Measurements from ENCODE around the gene RASGRP4. TPM values are rescaled to one million over a fixed set of nuclear protein-coding genes. Genes with fewer than 3 reads are reported as not detected.

The RASGRP4 gene
- total RNA-seq, 1 experiment from 2014 or later = not detected

- no peak overlapping the region for H3K4me3 ChIP-seq
- H4K20me1 ChIP-seq (ENCODE audit: insufficient read depth) = no peaks in the 10 kb centered on the region
- POLR2A ChIA-PET (ENCODE audit: unreplicated experiment) = no interaction called here
- H3K27ac ChIP-seq = no peak overlapping the region
- BruUV-seq (replicated peaks) = no TSS peak
- no peak overlapping the region for H3K4me2 ChIP-seq
- no peaks in the 10 kb centered on the region for H3K36me3 ChIP-seq (ENCODE audit: low read depth)
- intact Hi-C loops (cut with micrococcal nuclease; ENCODE audit: unreplicated experiment) = no loop called here
- H3K79me2 ChIP-seq (ENCODE audit: low read depth) = no peaks in the 10 kb centered on the region
- no peak for DNase-seq
- no peak overlapping the region for H2AFZ ChIP-seq
- H3F3A ChIP-seq (ENCODE audit: insufficient read depth, low read depth) = no peaks in the 10 kb centered on the region
- TF ChIP-seq, protein P1, sequence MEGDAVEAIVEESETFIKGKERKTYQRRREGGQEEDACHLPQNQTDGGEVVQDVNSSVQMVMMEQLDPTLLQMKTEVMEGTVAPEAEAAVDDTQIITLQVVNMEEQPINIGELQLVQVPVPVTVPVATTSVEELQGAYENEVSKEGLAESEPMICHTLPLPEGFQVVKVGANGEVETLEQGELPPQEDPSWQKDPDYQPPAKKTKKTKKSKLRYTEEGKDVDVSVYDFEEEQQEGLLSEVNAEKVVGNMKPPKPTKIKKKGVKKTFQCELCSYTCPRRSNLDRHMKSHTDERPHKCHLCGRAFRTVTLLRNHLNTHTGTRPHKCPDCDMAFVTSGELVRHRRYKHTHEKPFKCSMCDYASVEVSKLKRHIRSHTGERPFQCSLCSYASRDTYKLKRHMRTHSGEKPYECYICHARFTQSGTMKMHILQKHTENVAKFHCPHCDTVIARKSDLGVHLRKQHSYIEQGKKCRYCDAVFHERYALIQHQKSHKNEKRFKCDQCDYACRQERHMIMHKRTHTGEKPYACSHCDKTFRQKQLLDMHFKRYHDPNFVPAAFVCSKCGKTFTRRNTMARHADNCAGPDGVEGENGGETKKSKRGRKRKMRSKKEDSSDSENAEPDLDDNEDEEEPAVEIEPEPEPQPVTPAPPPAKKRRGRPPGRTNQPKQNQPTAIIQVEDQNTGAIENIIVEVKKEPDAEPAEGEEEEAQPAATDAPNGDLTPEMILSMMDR (conservative IDR thresholded peaks at IDR 0.05) = no peak
- no peak for TF ChIP-seq EZH2 (IDR thresholded peaks at IDR 0.05; ENCODE audit: low read depth)
- H3K27me3 ChIP-seq (ENCODE audit: insufficient read depth, low read depth) = peaks cover 34% of the 10 kb centered on the region
- no peaks in the 10 kb centered on the region for H3K9me2 ChIP-seq (ENCODE audit: insufficient read depth)
- CTCF ChIA-PET = no interaction called here
- no peaks in the 10 kb centered on the region for H3K9me3 ChIP-seq (ENCODE audit: insufficient read depth, low read depth)
- no peaks in the 10 kb centered on the region for H3K4me1 ChIP-seq (replicated peaks; ENCODE audit: insufficient read depth)
These were observed 27.6 kb upstream of the RASGRP4 start for GRCh38 chr19:38453596-38453995.

DNA sequence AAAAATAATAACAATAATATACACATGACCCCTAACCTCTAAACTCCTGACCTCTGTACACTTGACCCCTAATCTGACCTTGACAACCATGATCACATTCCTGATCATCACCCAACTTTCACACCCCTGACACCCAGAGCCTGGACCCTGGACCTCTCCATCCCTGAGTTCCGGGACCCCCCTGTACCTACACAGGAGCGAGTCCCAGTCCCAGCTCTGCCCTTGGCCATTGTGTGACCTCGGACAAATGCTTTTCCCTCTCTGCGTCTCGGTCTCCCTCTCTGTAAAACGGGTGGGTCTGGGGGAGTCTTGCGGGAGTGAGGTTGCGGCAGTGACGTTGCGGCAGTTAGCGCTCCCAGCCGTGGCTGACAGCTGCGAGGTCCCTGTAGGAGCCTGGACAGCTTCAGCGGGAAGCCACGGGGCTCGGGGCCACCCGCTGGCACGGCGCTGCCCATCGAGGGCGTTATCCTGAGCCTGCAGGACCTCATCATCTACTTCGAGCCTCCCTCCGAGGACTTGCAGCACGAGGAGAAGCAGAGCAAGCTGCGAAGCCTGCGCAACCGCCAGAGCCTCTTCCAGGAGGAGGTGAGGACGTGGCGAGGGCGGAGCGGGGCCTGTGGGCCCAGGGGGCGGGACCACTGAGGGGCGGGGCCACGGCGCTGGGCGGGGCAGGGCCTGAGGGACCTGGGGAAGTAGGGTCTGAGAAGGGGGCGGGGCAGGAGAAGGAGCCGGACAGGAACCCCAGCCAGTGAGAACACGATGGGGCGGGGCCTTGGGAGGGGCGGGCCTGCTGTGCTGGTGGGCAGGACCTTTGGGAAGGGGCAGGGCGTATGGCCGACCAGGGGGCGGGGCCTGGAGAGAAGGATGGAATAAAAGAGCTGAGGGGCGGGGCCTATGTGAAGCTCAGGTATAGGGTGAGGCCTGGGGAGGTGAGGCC is 26.7 kb upstream of the RASGRP4 start:
- Histone ChIP-seq H3F3A (ENCODE audit: insufficient read depth, low read depth) (no peaks in the 10 kb centered on the region), H3K4me2 (no peak overlapping the region), H3K79me2 (ENCODE audit: low read depth) (no peaks in the 10 kb centered on the region), H2AFZ (no peak overlapping the region), H3K4me3 (no peak overlapping the region), H4K20me1 (ENCODE audit: insufficient read depth) (no peaks in the 10 kb centered on the region), H3K9me2 (ENCODE audit: insufficient read depth) (no peaks in the 10 kb centered on the region), H3K36me3 (ENCODE audit: low read depth) (no peaks in the 10 kb centered on the region), H3K27ac (no peak overlapping the region), H3K4me1 (replicated peaks; ENCODE audit: insufficient read depth) (no peaks in the 10 kb centered on the region), H3K9me3 (ENCODE audit: insufficient read depth, low read depth) (no peaks in the 10 kb centered on the region), H3K27me3 (ENCODE audit: insufficient read depth, low read depth) (peaks cover 34% of the 10 kb centered on the region)
- intact Hi-C loops (cut with micrococcal nuclease; ENCODE audit: unreplicated experiment) = no loop called here
- no peak for DNase-seq
- TF ChIP-seq, protein P1 (conservative IDR thresholded peaks at IDR 0.05) = no peak
- TF ChIP-seq EZH2 (IDR thresholded peaks at IDR 0.05; ENCODE audit: low read depth) = no peak
- POLR2A ChIA-PET (ENCODE audit: unreplicated experiment) = no interaction called here
- BruUV-seq (replicated peaks) = no TSS peak
- CTCF ChIA-PET = no interaction called here

GRCh38 chr19:38451629-38452028 is 25.6 kb upstream of the RASGRP4 start:
- intact Hi-C loops (cut with micrococcal nuclease; ENCODE audit: unreplicated experiment) = no loop called here
- CTCF ChIA-PET = no interaction called here
- TF ChIP-seq, protein P1 (conservative IDR thresholded peaks at IDR 0.05) = no peak
- TF ChIP-seq EZH2 (IDR thresholded peaks at IDR 0.05; ENCODE audit: low read depth) = no peak

More at GRCh38 chr19:38451629-38452028, 25.6 kb upstream of the RASGRP4 start:
- H3K36me3 ChIP-seq (ENCODE audit: low read depth) = no peaks in the 10 kb centered on the region
- no peak overlapping the region for H3K4me3 ChIP-seq
- no peaks in the 10 kb centered on the region for H3K9me3 ChIP-seq (ENCODE audit: insufficient read depth, low read depth)
- POLR2A ChIA-PET (ENCODE audit: unreplicated experiment) = no interaction called here
- H4K20me1 ChIP-seq (ENCODE audit: insufficient read depth) = no peaks in the 10 kb centered on the region
- no peak overlapping the region for H2AFZ ChIP-seq
- H3K27me3 ChIP-seq (ENCODE audit: insufficient read depth, low read depth) = peaks cover 32% of the 10 kb centered on the region
- H3K9me2 ChIP-seq (ENCODE audit: insufficient read depth) = no peaks in the 10 kb centered on the region
- no peak overlapping the region for H3K27ac ChIP-seq
- no TSS peak for BruUV-seq (replicated peaks)
- no peak for DNase-seq
- H3K4me2 ChIP-seq = no peak overlapping the region
- H3K4me1 ChIP-seq (replicated peaks; ENCODE audit: insufficient read depth) = no peaks in the 10 kb centered on the region
- H3K79me2 ChIP-seq (ENCODE audit: low read depth) = no peaks in the 10 kb centered on the region
- H3F3A ChIP-seq (ENCODE audit: insufficient read depth, low read depth) = no peaks in the 10 kb centered on the region
